ENCODE measurements around the gene SPTY2D1. TPM values are rescaled to one million over a fixed set of nuclear protein-coding genes. Genes with fewer than 3 reads are reported as not detected.

SPTY2D1 gene
- polyA plus RNA-seq, 3 donors: 8.4 to 14.9 (median 11.8) TPM

- DNase-seq: no peak
- Mint-ChIP-seq H3K36me3 (peaks cover 59 to 73% of the 10 kb centered on the region in 2 donors), H3K4me1 (peaks cover 3% of the 10 kb centered on the region), H3K27ac (no peak overlapping the region), H3K9me3 (peaks cover 0 to 1% (median 0%) of the 10 kb centered on the region in 7 donors), H3K27me3 (ENCODE audit: low read depth in 3 of 3) (peaks cover 0 to 8% (median 0%) of the 10 kb centered on the region in 3 donors), H3K4me3 (no peak overlapping the region)
- TF ChIP-seq CTCF (IDR thresholded peaks at IDR 0.05): no peak
- Histone ChIP-seq H3K27me3 (ENCODE audit: control insufficient read depth in 2 of 2, insufficient read depth in 2 of 2, low read length in 2 of 2) (no peaks in the 10 kb centered on the region), H3K4me3 (replicated peaks in 1 of 3; ENCODE audit: low read depth in 2 of 3, low read length in 3 of 3) (no peak overlapping the region), H3K79me2 (ENCODE audit: insufficient read depth, low read length) (no peaks in the 10 kb centered on the region), H3K9me3 (replicated peaks in 1 of 2; ENCODE audit: control insufficient read depth in 1 of 2, insufficient read depth in 1 of 2, low read length in 2 of 2) (no peaks in the 10 kb centered on the region), H3K4me2 (replicated peaks; ENCODE audit: extremely low read depth, low read length, poor library complexity, severe bottlenecking) (no peak overlapping the region), H3K4me1 (ENCODE audit: control insufficient read depth in 1 of 2, insufficient read depth in 2 of 2, low read length in 2 of 2) (no peaks in the 10 kb centered on the region), H3K27ac (ENCODE audit: low read depth in 1 of 2, low read length in 2 of 2) (no peak overlapping the region), H3K9ac (ENCODE audit: insufficient read depth, low read length, poor library complexity, severe bottlenecking) (no peak overlapping the region), H4K20me1 (ENCODE audit: insufficient read depth, low read length) (no peaks in the 10 kb centered on the region), H2AFZ (ENCODE audit: insufficient read depth, low read depth, low read length, poor library complexity, severe bottlenecking) (no peak overlapping the region), H3K36me3 (replicated peaks in 1 of 2; ENCODE audit: control insufficient read depth in 1 of 2, insufficient read depth in 2 of 2, low read length in 2 of 2) (peaks cover 59 to 94% of the 10 kb centered on the region in 2 donors)
- intact Hi-C loops (cut with micrococcal nuclease): no loop called here
- WGBS (ENCODE audit: insufficient coverage): no CpG with 5 or more reads among the region's 3 CpGs
Observed at GRCh38 chr11:18567081-18567480, 67.1 kb downstream of the SPTY2D1 start.

DNA sequence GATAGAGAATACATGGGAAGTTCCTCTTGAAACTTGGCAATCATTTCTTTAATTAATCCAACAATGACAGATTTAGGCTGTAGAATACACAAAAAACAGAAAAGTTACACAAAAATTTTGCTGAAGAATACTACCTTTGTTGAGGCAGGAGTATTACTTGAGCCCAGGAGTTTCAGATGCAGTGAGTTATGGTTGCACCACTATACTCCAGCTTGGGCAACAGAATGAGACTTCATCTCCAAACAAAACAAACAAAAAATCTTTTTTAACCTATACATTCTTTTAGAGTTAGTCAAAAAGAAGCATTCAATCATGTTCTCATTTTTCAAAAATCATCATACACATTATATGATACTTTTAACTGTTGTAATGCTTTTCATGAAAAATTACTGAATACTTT, 67.7 kb downstream of the SPTY2D1 start:
- Mint-ChIP-seq H3K4me3 (no peak overlapping the region), H3K27me3 (ENCODE audit: low read depth in 3 of 3) (peaks cover 0 to 6% (median 0%) of the 10 kb centered on the region in 3 donors), H3K4me1 (peaks cover 2% of the 10 kb centered on the region), H3K9me3 (peaks cover 0 to 1% (median 0%) of the 10 kb centered on the region in 7 donors), H3K27ac (no peak overlapping the region), H3K36me3 (peaks cover 56 to 73% of the 10 kb centered on the region in 2 donors)
- TF ChIP-seq CTCF (IDR thresholded peaks at IDR 0.05): no peak
- H2AFZ ChIP-seq (ENCODE audit: insufficient read depth, low read depth, low read length, poor library complexity, severe bottlenecking): no peak overlapping the region
- no peaks in the 10 kb centered on the region for H3K27me3 ChIP-seq (ENCODE audit: control insufficient read depth in 2 of 2, insufficient read depth in 2 of 2, low read length in 2 of 2)
- no peaks in the 10 kb centered on the region for H4K20me1 ChIP-seq (ENCODE audit: insufficient read depth, low read length)
- H3K27ac ChIP-seq (ENCODE audit: low read depth in 1 of 2, low read length in 2 of 2): no peak overlapping the region
- no peak for DNase-seq
- peaks cover 61 to 94% of the 10 kb centered on the region in 2 donors for H3K36me3 ChIP-seq (replicated peaks in 1 of 2; ENCODE audit: control insufficient read depth in 1 of 2, insufficient read depth in 2 of 2, low read length in 2 of 2)
- no peaks in the 10 kb centered on the region for H3K4me1 ChIP-seq (ENCODE audit: control insufficient read depth in 1 of 2, insufficient read depth in 2 of 2, low read length in 2 of 2)
- no peak overlapping the region for H3K4me2 ChIP-seq (replicated peaks; ENCODE audit: extremely low read depth, low read length, poor library complexity, severe bottlenecking)
- no peak overlapping the region for H3K9ac ChIP-seq (ENCODE audit: insufficient read depth, low read length, poor library complexity, severe bottlenecking)
- H3K4me3 ChIP-seq (replicated peaks in 1 of 3; ENCODE audit: low read depth in 2 of 3, low read length in 3 of 3): no peak overlapping the region
- intact Hi-C loops (cut with micrococcal nuclease): no loop called here
- H3K9me3 ChIP-seq (replicated peaks in 1 of 2; ENCODE audit: control insufficient read depth in 1 of 2, insufficient read depth in 1 of 2, low read length in 2 of 2): no peaks in the 10 kb centered on the region
- no peaks in the 10 kb centered on the region for H3K79me2 ChIP-seq (ENCODE audit: insufficient read depth, low read length)
